AG10803 (cell line): Measurements from ENCODE around the gene CDK4.

Source experiments
- DNase-seq: peaks from one replicate; pipeline ENCODE4 v3.0.0; 2010; ENCODE audit warnings: low read depth
- H3K4me3 ChIP-seq: 2 replicates; pipeline ENCODE4 v1.5.1; 2011; ENCODE audit warnings: mild to moderate bottlenecking, low read length, control low read depth
- TF ChIP-seq, protein P1 (sequence below): conservative IDR thresholded peaks from 2 replicates; pipeline ENCODE4 v1.5.1; 2011; ENCODE audit warnings: mild to moderate bottlenecking, low read length, control low read depth, inconsistent platforms

The CDK4 gene

DNA sequence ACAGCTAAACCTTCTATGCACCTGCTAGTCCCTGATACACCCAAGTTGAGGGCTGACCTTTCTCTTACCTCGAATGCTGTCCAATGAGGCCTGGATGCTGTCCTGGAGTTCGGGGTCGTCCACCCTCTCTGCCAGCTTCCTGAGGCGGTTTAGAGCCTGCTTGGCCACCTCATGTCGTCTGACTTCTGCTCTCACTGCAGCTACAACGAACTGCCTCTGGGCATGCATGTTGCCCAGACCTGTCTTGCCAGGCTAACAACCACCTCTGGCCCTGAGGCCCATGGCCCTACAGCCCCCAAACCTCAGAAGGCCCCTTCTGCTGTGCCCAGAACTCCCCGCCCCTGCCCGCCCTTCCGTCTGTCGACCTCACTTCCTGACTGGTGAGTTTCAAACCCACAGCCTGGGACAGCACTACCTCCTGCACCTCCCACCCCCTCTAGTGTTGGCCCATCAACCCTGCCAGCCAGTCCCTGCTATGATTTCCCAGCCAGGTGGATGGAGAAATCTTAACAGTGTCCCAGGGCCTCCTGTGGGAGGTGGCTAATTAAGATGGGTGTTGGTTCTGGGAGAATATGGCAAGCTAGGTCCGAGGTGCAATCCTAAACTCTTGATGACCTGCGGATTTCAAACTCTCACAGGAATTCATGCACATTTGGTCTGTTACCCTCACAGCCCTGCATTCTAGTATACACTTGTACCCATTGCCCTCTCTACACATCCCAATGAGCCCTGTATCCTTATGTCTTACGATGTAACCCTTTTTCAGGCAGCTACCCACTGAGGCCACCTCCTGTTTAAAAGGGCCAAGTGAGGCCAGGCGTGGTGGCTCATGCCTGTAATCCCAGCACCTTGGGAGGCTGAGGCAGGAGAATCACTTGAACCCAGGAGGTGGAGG is 10.0 kb downstream of the CDK4 start:
- TF ChIP-seq, protein P1, sequence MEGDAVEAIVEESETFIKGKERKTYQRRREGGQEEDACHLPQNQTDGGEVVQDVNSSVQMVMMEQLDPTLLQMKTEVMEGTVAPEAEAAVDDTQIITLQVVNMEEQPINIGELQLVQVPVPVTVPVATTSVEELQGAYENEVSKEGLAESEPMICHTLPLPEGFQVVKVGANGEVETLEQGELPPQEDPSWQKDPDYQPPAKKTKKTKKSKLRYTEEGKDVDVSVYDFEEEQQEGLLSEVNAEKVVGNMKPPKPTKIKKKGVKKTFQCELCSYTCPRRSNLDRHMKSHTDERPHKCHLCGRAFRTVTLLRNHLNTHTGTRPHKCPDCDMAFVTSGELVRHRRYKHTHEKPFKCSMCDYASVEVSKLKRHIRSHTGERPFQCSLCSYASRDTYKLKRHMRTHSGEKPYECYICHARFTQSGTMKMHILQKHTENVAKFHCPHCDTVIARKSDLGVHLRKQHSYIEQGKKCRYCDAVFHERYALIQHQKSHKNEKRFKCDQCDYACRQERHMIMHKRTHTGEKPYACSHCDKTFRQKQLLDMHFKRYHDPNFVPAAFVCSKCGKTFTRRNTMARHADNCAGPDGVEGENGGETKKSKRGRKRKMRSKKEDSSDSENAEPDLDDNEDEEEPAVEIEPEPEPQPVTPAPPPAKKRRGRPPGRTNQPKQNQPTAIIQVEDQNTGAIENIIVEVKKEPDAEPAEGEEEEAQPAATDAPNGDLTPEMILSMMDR, result no peak
- H3K4me3 ChIP-seq, result no peak overlapping the region
- no peak for DNase-seq

DNA sequence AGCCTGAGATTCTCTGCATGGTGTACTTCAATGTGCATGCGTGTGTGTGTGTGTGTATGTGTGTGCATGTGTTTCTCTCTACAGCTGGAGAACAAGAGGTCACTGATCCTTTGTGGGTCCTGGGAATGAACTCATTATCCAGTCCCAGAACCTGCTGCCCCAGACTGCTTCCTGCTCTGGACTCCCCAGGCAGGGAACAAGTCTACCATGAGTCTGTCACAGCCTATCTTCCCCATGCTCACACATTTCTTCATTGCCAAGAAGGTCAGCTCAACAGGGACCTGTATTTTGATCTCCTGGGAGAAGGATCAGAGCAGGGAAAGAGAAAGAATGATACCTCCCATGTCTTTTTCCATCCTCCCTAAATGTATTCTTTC is 10.7 kb downstream of the CDK4 start:
- TF ChIP-seq, protein P1, result no peak
- H3K4me3 ChIP-seq, result no peak overlapping the region
- DNase-seq, result no peak

- TF ChIP-seq, protein P1, result no peak
- DNase-seq, result no peak
- H3K4me3 ChIP-seq, result no peak overlapping the region
Observed at GRCh38 chr12:57740656-57741412, 11.3 kb downstream of the CDK4 start.

GRCh38 chr12:57739914-57740538 is 12.1 kb downstream of the CDK4 start:
- DNase-seq, result no peak
- H3K4me3 ChIP-seq, result no peak overlapping the region
- TF ChIP-seq, protein P1, result no peak

DNA sequence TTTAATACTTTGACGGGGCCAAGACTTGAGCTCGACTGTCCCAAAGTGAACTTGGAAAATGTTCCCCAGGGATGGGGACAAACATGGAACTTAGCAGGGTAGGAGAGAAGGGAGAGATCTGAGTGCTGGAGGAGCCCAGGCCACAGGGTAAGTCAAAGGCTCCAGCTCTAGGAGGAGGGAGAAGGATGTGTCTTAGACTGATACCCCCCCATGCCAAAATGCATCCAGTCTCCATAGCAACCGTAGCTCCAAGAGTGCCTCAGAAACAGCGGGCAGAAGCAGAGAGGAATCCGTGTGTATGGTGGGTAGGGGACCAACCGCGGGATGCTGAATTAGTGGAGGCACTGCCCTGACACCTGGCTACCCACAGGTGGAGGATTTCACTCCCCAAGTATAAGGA is 12.7 kb downstream of the CDK4 start:
- H3K4me3 ChIP-seq, result no peak overlapping the region
- TF ChIP-seq, protein P1, result no peak
- DNase-seq, result no peak

DNA sequence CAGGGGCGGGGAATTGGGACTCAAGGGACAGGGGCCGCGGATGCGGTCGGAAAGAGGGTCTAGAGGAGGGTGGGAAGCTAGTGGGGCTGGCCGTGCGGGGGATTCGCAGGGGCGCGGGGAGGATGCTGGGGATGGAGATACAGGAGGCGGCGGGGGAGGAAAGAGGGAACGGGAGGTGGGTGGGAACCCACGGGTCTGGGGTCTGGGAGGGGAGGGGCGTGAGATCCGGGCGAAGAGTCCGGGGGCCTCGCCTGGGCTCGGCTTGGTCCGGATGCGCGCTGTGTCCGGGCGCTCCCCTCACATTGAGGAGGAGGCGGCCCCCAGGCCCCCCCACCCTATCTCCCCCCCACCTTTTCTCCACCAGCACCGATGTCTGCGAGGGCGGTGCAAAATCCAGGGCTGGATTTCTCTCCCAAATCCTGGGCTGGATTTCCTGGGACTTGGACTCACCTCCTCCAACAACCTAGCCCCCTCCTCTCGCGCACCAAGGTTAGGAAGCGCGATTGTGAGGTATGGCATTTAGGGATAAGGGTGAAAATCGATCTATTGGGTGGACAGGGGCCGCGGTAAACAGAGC is 13.4 kb downstream of the CDK4 start, which contains the start of gene AGAP2:
TSS of gene AGAP2 (minus strand) at position 82 of the 577 bp plus-strand sequence. CDS start 496 bp downstream, outside the sequence.
- no peak for DNase-seq
- peak within 1 kb of the TSS; percentile 15 for H3K4me3 ChIP-seq
- TF ChIP-seq, protein P1, result no peak
